Activated effector memory CD4-positive, alpha-beta T cell treated with anti-CD3 and anti-CD28 coated beads, Interleukin-2, amount 50 U/mL, for 16 hours (primary cell): Measurements from ENCODE around the gene TTF2.
"Not testable (repeated sequence)": the region's sequence is repeated elsewhere in the genome, so short reads cannot be mapped to it uniquely, and the experiment has no call there.

Experiments used
- DNase-seq: peaks from one replicate; pipeline ENCODE4 v3.0.0-alpha.2; 2020

Gene TTF2

DNA sequence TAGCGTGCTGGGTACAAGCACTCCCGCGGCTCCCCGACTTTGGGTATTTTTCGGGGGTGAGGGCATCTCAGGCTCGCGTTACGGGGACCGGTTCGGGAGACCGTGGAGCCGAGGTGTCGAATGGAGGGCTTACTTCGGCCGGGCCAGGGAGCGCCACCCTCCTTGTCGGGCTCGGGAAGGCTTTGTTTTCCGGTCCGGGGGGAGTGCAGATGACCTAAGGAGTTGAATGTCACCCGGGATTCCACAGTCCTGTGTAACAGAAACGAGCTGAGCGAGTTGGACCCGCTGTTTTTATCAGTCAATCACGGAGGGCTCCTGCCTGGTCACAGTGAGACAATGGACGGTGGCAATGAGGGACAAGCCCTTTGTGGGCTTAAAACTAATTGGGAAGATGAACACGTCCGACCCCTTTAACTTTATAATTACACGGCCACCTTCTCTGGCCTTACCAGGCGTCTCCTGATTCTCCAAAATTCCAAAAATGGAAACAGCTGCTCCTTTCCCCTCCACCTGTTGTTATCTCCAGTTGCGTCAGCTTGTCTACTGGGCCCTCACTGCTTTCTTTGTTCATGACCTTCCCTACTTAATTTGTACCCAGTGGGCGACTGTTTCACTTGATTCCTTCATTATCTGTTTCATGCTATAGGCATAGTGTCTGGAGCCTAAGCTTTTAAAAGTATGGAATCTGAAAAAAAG lies 62.4 kb downstream of the TTF2 start:
- no peak for DNase-seq

DNA sequence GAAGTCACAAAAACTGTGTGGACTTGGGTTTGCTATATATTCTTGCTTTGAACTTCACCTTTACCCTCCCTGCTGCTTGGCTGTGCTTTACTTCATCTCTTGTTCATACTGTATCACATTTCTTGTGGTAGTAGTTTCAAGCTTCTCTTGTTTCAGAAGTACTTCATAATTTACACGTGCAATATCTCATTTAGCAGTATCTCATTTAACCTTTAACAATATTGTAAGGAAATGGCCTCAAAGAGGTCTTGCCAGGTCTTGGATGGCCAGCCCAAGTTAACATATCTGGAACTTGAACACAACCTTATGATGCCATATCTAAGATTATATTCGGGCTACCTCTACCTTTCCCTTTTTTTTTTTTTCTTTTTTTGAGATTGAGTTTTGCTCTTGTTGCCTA lies 63.1 kb downstream of the TTF2 start:
- no peak for DNase-seq

DNA sequence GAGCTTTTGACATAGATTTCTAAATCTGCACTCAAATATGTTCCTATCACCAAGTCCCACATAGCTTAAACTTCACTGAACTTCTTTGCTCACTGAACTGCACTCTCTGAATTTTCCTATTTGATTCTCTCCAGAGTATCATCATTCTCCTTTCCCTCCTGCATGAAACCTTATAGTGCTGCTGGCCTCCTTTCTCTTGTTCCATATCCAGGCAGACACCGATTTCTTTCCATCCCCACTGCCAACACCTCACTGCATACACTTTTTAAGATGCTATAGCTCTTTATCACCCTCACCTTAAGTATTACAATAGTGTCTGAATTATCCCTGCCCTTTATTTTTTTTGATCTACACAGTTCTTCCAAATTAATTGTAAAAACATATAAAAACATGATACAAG lies 64.5 kb downstream of the TTF2 start:
- DNase-seq: no peak

DNA sequence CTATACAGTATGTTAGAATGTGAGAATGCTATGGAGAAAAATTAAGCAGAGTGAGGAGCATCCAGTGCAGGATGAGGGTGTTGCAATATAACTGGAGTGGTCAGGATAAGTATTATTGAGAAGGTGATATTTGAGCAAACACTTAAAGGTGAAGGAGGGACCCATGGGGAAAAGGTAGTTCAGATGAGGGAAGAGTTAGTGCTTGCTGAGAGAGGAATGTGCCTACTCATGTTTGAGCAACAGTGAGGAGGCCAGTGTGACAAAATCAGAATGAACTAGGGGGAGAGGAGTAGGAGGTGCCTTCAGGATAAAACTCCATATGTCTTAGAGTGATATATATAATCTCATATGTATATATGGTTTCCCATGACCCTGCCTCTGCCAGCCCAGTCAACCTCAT lies 67.7 kb downstream of the TTF2 start:
- no peak for DNase-seq

DNA sequence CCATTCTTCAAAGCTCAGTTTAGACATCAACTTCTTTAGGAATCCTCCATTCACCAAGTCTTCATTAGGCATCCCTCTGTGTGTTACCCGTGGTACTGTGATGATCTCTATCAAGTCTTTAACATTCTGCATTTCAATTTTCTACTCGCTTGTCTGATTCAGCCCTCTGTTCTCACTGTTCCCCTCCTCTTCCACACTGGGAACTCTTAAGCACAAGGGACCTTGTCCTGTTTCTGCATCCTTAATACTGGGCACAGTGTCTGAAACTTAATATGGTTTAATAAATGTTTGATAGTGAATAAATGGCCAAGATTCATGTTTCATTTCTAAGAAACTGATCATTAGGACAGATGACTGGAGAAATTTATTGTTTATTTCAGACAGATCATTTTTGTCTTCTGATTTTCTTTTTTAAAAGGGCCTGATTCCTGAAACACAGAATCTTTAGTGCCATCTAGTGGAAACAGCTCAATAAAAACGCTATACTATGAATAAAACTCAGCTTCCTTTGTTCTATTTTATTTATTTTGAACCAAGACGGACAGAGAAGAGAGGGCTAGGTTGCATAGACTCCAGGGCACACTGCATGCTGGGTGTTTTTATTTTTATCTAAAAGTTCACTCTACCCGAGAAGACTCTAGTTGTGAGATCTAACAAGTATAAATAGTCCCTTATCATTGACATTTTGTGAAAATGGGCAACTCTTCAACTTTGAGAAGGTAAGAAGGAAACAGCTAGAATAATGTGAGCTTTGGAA lies 68.4 kb downstream of the TTF2 start:
- DNase-seq: no peak

DNA sequence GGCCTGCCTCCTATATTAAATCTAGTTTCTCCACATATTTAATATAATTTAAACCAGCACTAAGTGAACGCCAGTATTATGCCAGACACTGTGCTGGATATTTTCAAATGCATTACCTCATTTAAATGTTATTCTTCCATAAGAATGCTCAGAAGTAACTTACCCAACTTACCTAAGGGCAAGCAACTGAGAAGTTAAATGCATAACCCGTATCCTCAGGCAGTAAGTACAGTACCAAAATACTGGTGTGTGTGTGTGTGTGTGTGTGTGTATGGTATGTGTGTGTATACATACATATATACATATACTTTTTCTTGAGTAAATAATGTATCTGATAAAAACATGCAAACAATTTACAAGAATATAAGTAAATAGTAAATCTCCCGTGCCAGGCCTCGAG lies 70.4 kb downstream of the TTF2 start:
- no peak for DNase-seq

DNA sequence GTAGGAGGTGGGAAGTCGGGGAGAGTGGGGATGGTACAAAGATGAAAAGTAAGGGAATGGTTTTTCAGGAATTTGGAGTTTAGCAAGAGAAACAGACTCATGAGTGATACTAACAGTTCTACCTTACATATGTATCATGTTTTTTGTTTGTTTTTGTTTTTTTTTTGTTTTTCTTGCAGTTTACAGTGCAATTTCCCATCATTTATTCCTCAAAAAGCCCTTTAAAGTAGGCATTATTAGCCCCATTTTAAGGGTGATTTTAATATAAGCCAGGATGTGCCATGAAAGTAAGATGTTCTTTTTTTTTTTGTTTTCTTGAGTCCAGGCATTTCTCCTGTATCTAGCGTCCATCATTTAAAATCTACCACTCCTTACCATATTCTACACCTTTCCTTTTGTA lies 75.2 kb downstream of the TTF2 start:
- DNase-seq: no peak

DNA sequence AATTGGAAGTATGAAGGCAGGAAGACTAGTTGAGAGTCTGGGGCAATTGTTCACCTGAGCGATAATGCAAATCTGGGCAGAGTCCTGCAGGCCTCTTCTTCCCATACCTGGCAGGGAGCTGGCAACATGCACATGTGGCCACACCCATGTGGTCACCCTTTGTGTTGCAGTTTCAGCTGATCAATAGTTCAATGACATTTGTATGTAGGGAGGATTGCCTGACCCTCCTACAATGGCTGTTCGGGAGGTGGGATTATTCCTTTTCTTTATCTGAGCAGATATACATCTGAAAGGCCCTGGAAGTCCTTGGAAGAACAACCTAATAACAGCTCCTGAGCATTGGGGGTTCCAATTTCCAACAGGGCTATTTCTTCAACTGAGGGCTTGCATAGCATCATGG lies 76.6 kb downstream of the TTF2 start:
- DNase-seq: no peak

DNA sequence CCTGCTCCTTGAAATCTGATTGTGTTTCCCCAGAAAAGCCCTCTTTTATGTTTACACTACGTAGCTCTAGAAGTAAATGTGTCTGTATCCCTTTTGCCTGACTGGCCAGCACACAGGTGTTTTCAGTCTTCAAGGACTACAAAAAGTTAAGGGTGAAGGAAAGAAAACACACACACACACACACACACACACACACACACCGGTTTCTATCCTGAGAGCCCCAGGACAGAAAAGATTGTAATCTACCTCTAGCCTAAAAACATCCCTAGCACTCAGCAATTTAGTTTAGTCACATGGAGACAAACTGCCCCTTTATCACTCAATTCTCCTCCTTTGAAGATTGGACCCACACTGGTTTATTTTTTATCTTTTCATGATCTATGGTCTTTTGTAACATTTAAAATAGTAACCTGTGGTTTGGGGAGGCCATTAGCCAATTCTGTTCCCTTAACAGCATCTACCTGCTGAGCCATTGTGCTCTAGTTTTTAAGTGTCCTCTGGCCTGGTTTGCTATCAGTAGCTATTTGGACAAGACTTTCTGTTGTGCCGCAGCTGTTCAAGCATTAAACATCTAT lies 77.2 kb downstream of the TTF2 start:
- no peak for DNase-seq

DNA sequence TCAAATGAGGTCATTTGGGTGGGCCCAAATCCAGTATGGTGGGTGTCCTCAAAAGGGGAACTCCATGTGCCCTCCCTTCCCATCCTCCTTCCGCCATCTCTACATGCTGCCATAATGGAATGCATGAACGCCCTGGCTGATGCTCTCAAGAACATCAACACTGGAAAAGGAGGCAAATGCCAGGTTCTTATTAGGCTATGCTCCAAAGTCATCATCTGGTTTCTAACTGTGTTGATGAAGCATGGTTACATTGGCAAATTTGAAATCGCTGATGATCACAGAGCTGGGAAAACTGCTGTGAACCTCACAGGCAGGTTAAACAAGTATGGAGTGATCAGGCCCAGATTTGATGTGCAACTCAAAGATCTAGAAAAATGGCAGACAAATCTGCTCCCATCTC lies 78.0 kb downstream of the TTF2 start:
- DNase-seq: no peak

DNA sequence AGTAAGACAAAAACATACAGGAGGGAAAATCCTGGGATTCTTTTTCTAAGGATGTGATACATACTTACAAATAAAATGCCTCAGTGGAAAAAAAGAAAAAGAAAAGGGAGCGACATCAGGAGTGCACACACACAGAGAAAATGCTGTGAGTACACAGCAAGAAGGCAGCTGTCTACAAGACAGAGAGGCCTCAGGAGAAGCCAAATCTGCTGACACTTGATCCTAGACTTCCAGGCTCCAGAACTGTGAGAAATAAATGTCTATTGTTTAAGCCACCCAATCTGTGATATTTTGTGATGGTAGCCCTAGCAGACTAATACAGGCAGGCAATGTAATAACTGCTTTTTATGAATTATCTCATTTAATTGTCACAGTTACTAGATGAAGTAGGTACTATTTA lies 78.4 kb downstream of the TTF2 start:
- DNase-seq: no peak

DNA sequence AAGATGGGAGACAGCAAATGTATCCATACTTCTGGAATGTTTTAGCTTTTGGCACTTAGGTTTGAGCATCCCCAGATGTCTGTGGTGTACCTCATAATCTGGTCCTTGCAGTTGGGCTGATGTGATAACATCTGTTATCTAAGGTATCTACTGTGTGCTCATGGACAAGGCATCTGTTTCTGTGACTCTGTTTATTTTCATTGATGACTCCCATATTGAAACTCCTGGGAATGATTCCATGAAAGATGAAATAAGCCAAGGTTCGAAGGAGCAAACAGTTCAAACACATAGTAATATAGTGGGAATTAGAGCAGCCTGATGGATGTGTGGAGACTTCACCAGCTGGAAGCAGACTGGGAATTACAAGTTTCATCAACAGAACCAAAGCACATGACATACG lies 82.1 kb downstream of the TTF2 start:
- no peak for DNase-seq

DNA sequence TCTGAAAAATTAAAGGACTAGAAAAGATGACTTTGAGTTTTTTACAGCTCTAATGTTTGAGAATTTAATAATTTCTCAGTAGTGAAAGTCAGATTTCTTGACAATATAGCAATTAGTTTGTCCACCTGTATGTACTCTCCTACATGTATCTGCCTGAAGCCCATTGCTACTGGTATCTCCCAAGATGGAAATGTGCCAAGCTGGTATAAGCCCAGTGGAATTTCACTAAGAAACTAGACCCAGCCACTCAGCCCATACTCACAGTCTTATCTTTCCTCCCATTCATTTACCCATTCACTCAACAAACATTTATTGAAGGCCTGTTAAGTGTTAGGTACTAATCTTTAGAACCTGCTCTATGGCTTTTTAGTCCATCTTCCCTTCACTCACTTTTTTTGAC lies 83.0 kb downstream of the TTF2 start:
- no peak for DNase-seq

DNA sequence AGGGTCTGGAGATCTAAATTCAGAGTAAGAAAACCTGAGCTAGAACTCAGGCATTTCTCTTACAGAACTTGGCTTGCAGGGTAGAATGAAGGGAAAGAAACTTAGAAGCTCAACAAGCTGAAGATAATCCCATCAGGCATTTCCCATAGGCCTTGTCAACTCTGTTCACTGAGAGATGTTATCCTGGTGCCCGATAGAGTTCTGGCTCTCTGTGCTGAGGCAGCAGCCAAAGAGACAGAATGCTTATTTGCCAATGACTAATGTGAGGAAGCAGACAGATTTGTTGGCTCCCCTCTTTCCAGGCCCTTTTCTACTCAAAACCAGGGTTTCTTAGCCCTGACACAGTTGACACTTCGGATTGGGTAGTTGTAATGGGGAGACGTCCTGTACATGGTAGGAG lies 83.7 kb downstream of the TTF2 start:
- DNase-seq: no peak

DNA sequence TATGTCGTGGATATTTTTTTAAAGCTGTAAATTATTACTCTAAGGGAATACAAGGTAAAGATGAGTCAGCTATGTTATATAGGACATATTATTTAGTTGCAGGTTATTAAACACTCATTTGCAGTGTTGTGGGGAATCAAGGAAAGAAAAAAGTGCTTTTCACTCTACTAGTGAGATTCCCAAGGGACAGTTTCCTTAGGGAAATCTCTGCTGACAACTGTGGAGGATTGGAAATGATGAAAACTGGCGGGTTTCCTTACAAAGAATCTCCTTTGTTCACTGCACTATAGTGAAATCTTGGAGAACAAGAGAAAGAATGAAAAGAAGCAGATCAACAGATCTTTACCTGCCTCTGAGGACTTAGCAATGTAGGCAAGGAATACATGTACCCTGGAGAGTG lies 85.9 kb downstream of the TTF2 start:
- DNase-seq: no peak

DNA sequence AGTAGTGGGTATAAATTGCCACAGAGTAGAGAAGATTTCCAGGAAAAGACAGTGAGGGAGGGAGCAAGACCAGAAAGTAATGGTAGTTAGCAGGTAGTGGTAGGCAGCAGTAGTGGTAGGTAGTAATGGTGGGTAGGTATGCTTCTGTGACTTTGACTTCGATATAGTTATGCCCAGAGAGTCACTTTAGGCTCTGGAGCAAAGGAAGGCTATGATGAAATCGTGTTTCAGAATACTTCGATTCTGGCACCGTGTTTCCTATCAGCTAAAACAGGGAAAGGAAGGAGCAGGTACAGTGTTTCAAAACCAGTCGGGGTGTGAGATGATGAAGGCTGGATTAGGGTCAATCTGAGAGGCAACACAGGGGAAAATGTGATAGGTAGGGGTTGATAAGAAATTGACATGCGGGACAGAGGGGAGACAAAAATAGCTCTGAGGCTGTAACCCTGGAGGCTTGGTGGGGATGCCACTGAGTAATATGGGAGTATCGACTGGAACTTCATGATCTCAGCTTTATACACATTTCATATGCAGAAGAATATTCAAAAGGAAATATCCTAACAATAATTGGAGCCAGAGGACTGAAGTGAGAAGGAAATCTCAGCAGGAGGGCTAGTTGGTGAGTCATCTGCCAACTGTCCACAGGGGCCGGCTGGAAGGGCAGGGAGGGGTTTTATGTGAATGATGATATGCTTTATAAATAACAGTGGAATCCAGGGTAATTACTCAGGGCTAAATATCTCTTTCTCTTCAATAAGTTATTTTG lies 86.6 kb downstream of the TTF2 start:
- DNase-seq: no peak

DNA sequence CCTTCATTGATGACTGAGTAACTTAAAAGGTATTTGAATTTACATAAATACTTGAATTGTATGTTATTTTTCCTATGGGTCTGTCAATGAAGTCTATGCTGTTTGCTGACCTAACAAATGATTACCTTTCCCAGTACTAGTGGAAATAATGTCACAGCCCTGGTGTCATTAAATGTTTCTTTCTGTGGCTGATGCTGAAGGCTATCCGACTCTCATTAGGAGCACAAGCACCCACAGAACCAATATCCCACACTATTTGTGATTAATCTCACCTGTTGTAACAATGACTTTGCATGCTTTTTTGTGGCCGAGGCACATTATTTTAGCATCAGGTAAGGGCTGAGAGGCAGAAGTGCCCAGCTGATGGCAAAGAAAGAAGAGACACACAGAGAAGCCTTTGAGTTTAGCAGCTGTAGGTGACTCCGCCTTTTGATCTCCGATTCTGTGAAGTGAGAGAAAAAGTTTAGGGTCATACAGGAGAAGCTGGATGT lies 87.3 kb downstream of the TTF2 start:
- no peak for DNase-seq

DNA sequence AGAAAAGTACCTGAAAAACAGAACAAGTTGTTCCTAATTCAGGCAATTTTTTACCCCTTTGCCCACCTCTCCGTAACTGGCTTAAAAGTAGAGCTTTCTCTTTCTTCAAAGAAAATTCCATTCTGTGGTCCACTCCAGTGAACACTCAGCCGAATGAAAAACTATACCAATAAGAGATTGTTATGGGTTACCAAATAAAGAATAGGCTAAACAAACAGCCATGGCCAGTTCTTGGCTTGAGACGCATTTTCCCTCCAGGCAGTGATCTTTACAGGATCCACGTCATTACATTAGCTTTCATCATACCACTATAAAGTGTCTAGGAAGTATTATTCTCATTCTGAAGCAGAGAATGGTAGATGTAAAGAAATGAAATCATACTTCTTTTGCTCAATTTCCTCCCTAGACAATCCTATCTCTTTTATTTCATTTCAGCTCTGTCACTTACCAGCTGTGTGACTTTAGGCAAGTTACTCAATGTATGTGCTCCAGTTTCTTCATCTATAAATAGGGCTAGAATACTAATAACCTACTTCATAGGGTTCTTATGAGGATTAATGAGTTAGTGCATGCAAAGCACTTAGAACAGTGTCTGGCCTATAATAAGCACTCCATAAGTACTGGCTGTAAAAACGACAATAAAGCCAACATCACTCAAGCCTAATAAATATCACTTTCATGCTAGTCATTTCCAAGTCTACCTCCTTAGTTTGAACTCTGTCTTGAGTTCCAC lies 87.9 kb downstream of the TTF2 start:
- no peak for DNase-seq

DNA sequence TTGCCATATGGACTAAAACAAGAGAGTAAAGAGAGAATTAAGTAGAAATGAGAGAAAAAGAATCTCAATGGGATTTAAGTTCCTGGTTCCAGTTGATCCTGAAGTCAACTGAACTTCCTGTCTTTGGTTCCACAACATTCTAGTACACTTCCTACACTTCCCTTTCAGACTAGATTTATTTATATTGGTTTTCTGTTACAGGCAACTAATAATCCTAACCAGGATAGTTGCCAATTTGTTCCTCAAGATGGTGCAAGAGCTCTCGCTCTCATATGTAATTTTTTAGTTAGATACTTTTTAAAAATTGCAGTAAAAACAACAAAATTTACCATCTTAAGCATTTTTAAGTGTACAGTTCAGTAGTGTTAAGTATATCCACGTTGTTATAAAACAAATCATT lies 90.2 kb downstream of the TTF2 start:
- no peak for DNase-seq

DNA sequence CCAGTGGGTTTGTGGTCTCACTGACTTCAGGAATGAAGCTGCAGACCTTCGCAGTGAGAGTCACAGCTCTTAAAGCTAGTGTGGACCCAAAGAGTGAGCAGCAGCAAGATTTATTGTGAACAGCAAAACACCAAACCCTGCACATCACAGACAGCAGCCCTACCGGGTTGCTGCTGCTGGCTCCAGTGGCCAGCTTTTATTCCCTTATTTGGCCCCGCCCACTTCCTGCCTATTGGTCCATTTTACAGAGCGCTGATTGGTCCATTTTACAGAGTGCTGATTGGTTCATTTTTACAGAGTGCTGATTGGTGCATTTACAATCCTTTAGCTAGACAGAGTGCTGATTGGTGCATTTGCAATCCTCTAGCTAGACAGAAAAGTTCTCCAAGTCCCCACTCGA lies 91.2 kb downstream of the TTF2 start:
- DNase-seq: not testable (repeated sequence)
